ENCODE measurements around the gene MTRR.

MTRR gene

DNA sequence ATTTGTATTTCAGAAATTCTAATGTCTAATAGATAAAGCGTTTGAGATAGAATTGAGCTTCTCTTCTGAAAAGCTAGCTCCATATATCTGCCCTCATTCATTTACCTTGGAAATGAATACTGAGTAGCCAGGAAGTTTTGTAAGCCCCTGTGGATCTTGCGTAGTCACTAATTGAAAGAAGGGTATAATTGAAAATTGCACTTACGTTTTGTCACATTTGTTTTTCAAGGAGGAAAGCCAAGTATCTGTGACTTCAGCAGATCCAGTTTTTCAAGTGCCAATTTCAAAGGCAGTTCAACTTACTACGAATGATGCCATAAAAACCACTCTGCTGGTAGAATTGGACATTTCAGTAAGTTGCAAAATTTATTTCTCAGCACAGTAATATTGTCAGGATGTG is 14.0 kb downstream of the MTRR start:
- Mint-ChIP-seq H3K27me3 (no peaks in the 10 kb centered on the region), H3K36me3 (ENCODE audit: insufficient read depth) (peaks cover 58% of the 10 kb centered on the region), H3K9me3 (no peaks in the 10 kb centered on the region), H3K27ac (ENCODE audit: low read depth) (no peak overlapping the region), H3K4me1 (peaks cover 27% of the 10 kb centered on the region), H3K4me3 (no peak overlapping the region)
- DNase-seq (ENCODE audit: low spot score in 2 of 2) (no peak), ATAC-seq (replicated peaks; ENCODE audit: extremely low read depth, poor library complexity, severe bottlenecking) (no peak)

DNA sequence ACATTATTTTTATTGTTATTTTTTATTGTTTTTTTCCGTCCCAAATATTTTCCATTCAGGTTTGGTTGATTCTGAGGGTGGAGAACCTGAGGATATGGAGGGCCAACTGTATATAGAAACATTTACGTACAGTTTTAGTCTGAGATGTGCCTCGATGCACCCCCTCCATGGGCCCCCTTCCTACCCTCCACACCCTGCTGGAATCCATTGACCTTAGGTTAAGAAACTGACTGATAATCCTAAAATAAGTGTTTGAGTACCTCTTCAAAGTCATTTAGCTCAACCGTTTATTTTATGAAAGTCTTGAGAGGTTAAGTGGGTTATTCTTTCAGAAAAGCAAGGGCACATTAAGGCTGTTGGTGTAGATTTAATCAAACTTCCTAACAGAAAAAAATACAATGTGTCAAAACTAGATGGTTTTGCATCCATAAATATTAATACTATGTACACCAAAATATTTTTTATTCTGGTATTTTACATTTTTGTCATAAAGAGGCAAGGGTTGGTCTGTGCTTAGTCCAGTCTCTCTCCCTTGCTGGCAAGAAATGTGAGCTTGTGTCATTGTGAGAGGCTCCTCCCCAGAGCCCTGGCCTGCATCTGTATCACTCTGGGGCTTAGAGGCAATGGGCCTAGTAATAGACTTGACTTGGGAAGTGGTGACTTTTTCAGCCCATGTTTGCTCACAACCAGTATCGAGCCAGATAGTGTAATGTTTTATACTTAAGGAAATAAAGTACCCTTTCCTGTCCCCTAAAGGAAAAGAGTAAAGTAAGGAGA is 15.7 kb downstream of the MTRR start:
- no peak for DNase-seq (ENCODE audit: low spot score in 2 of 2)
- Mint-ChIP-seq H3K27me3 (no peaks in the 10 kb centered on the region), H3K4me3 (no peak overlapping the region), H3K9me3 (no peaks in the 10 kb centered on the region), H3K4me1 (peaks cover 26% of the 10 kb centered on the region), H3K27ac (ENCODE audit: low read depth) (no peak overlapping the region), H3K36me3 (ENCODE audit: insufficient read depth) (peaks cover 57% of the 10 kb centered on the region)
- ATAC-seq (replicated peaks; ENCODE audit: extremely low read depth, poor library complexity, severe bottlenecking): no peak

GRCh38 chr5:7886849-7887475 is 18.0 kb downstream of the MTRR start:
- Mint-ChIP-seq H3K27ac (ENCODE audit: low read depth) (no peak overlapping the region), H3K36me3 (ENCODE audit: insufficient read depth) (peaks cover 58% of the 10 kb centered on the region)
- DNase-seq (ENCODE audit: low spot score in 2 of 2): no peak

GRCh38 chr5:7888901-7889300 is 20.0 kb downstream of the MTRR start:
- no peak overlapping the region for H3K27ac Mint-ChIP-seq (ENCODE audit: low read depth)
- no peak overlapping the region for H3K4me3 Mint-ChIP-seq
- no peaks in the 10 kb centered on the region for H3K27me3 Mint-ChIP-seq
- ATAC-seq (replicated peaks; ENCODE audit: extremely low read depth, poor library complexity, severe bottlenecking): no peak
- H3K4me1 Mint-ChIP-seq: peaks cover 9% of the 10 kb centered on the region
- no peaks in the 10 kb centered on the region for H3K9me3 Mint-ChIP-seq
- no peak for DNase-seq (ENCODE audit: low spot score in 2 of 2)
- peaks cover 59% of the 10 kb centered on the region for H3K36me3 Mint-ChIP-seq (ENCODE audit: insufficient read depth)

More at GRCh38 chr5:7886849-7887475, 18.0 kb downstream of the MTRR start:
- Mint-ChIP-seq H3K4me3 (no peak overlapping the region), H3K27me3 (no peaks in the 10 kb centered on the region), H3K4me1 (peaks cover 10% of the 10 kb centered on the region), H3K9me3 (no peaks in the 10 kb centered on the region)
- ATAC-seq (replicated peaks; ENCODE audit: extremely low read depth, poor library complexity, severe bottlenecking): no peak

DNA sequence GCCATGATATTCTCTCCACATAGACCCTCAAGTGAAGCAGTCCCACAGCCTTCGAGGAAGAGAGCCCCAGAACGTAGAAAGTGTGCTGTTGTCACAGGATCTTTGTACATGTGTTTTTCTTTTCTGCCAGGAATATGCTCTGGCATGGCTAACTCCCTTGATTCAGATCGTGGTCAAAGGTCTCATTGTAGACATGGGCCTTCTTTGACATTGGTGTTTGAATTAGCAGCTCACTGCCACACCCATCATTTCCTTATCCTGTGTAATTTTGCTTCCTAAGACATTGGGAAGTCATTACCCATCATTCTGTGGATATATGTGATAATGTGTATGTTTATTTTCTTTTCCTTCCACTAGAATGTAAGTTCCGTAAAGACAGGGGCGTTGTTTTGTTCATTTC is 25.5 kb downstream of the MTRR start:
- DNase-seq (ENCODE audit: low spot score in 2 of 2) (no peak), ATAC-seq (replicated peaks; ENCODE audit: extremely low read depth, poor library complexity, severe bottlenecking) (no peak)
- H3K36me3 Mint-ChIP-seq (ENCODE audit: insufficient read depth): peaks cover 74% of the 10 kb centered on the region
- peak overlapping the region; percentile 51 for H3K27ac Mint-ChIP-seq (ENCODE audit: low read depth)
- no peaks in the 10 kb centered on the region for H3K9me3 Mint-ChIP-seq
- H3K4me1 Mint-ChIP-seq: no peaks in the 10 kb centered on the region
- no peak overlapping the region for H3K4me3 Mint-ChIP-seq
- no peaks in the 10 kb centered on the region for H3K27me3 Mint-ChIP-seq

GRCh38 chr5:7894860-7895259 is 25.9 kb downstream of the MTRR start:
- Mint-ChIP-seq H3K27ac (ENCODE audit: low read depth) (peak overlapping the region; percentile 51), H3K9me3 (no peaks in the 10 kb centered on the region), H3K4me3 (no peak overlapping the region), H3K4me1 (no peaks in the 10 kb centered on the region), H3K36me3 (ENCODE audit: insufficient read depth) (peaks cover 71% of the 10 kb centered on the region), H3K27me3 (no peaks in the 10 kb centered on the region)
- DNase-seq (ENCODE audit: low spot score in 2 of 2) (no peak), ATAC-seq (replicated peaks; ENCODE audit: extremely low read depth, poor library complexity, severe bottlenecking) (no peak)

DNA sequence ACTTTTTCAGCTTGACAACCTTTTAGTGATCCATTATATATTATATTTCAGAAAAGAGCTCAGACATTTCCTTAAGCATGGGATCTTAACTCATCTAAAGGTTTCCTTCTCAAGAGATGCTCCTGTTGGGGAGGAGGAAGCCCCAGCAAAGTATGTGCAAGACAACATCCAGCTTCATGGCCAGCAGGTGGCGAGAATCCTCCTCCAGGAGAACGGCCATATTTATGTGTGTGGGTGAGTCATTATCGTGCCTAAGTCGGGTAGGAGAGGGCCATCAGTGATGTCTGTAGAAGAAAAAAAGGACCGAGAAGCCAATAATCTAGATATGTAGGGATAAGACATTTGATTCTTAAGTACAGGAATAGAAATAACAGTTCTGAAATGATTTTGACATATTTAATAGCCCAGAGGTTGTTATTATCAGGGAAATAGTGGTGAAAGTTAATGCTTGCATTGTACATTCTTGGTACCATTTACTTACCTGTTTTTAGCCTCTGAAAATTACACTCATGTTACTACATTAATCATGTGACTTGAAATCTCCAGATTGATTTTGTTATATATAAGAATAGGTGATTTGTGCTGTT is 28.2 kb downstream of the MTRR start:
- peaks cover 64% of the 10 kb centered on the region for H3K36me3 Mint-ChIP-seq (ENCODE audit: insufficient read depth)
- H3K27ac Mint-ChIP-seq (ENCODE audit: low read depth): no peak overlapping the region
- DNase-seq (ENCODE audit: low spot score in 2 of 2): no peak
- H3K27me3 Mint-ChIP-seq: no peaks in the 10 kb centered on the region
- no peaks in the 10 kb centered on the region for H3K9me3 Mint-ChIP-seq
- peak; percentile 40 for ATAC-seq (replicated peaks; ENCODE audit: extremely low read depth, poor library complexity, severe bottlenecking)
- no peaks in the 10 kb centered on the region for H3K4me1 Mint-ChIP-seq
- H3K4me3 Mint-ChIP-seq: no peak overlapping the region

GRCh38 chr5:7902201-7902600 is 33.3 kb downstream of the MTRR start:
- DNase-seq (ENCODE audit: low spot score in 2 of 2): no peak
- no peak overlapping the region for H3K4me3 Mint-ChIP-seq
- peaks cover 4% of the 10 kb centered on the region for H3K9me3 Mint-ChIP-seq
- peaks cover 43% of the 10 kb centered on the region for H3K36me3 Mint-ChIP-seq (ENCODE audit: insufficient read depth)
- no peaks in the 10 kb centered on the region for H3K27me3 Mint-ChIP-seq
- no peaks in the 10 kb centered on the region for H3K4me1 Mint-ChIP-seq
- no peak overlapping the region for H3K27ac Mint-ChIP-seq (ENCODE audit: low read depth)
- no peak for ATAC-seq (replicated peaks; ENCODE audit: extremely low read depth, poor library complexity, severe bottlenecking)

- Mint-ChIP-seq H3K27ac (ENCODE audit: low read depth) (no peak overlapping the region), H3K4me3 (no peak overlapping the region), H3K4me1 (no peaks in the 10 kb centered on the region), H3K36me3 (ENCODE audit: insufficient read depth) (peaks cover 37% of the 10 kb centered on the region), H3K9me3 (peaks cover 11% of the 10 kb centered on the region), H3K27me3 (no peaks in the 10 kb centered on the region)
- DNase-seq (ENCODE audit: low spot score in 2 of 2) (no peak), ATAC-seq (replicated peaks; ENCODE audit: extremely low read depth, poor library complexity, severe bottlenecking) (no peak)
Observed at GRCh38 chr5:7902666-7903625, 34.0 kb downstream of the MTRR start.

DNA sequence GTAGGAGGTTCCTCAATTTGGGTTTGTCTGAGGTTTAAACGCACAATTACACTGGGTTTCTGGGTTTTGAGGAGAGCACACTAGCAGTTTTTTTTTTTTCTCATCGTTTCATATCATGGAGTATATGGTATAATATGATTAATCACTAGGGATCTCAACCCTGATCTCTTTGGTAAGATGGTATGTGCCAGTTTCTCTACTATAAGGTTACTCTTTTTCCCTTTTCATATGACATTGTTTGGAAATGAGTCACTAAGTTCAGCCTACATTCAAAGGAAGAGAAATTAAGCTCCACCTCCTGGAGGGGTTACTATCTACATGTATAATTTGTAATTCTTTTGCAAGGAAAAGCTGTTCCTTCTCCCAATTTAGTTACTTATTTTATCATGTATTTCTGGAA is 35.2 kb downstream of the MTRR start:
- H3K4me3 Mint-ChIP-seq: no peak overlapping the region
- DNase-seq (ENCODE audit: low spot score in 2 of 2) (no peak), ATAC-seq (replicated peaks; ENCODE audit: extremely low read depth, poor library complexity, severe bottlenecking) (no peak)

DNA sequence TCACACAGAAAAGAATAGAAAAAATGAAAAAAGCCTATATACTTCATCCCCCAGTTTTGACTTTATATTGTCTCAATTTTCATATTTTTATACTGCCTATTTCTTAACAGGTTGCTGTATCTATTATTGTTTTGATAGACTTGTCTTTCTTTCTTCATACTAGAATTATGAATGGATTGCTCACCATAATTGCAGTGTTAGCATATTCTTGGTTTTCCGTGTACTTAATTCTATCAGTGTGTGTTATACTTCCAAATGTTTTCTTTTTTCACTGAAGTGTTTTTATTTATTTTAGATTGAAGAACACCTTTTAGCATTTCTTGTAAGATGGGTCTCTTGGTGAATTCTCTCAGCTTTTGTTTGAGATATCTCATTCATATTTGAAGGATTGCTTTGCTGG is 38.7 kb downstream of the MTRR start:
- H3K36me3 Mint-ChIP-seq (ENCODE audit: insufficient read depth): peaks cover 12% of the 10 kb centered on the region
- H3K27me3 Mint-ChIP-seq: no peaks in the 10 kb centered on the region
- H3K27ac Mint-ChIP-seq (ENCODE audit: low read depth): no peak overlapping the region
- no peak overlapping the region for H3K4me3 Mint-ChIP-seq
- H3K4me1 Mint-ChIP-seq: no peaks in the 10 kb centered on the region
- H3K9me3 Mint-ChIP-seq: peaks cover 25% of the 10 kb centered on the region
- ATAC-seq (replicated peaks; ENCODE audit: extremely low read depth, poor library complexity, severe bottlenecking) (no peak), DNase-seq (ENCODE audit: low spot score in 2 of 2) (no peak)

More for the DNA sequence above, 35.2 kb downstream of the MTRR start:
- peaks cover 19% of the 10 kb centered on the region for H3K9me3 Mint-ChIP-seq
- H3K27ac Mint-ChIP-seq (ENCODE audit: low read depth): no peak overlapping the region
- H3K27me3 Mint-ChIP-seq: no peaks in the 10 kb centered on the region
- peaks cover 25% of the 10 kb centered on the region for H3K36me3 Mint-ChIP-seq (ENCODE audit: insufficient read depth)
- no peaks in the 10 kb centered on the region for H3K4me1 Mint-ChIP-seq

- H3K27ac Mint-ChIP-seq (ENCODE audit: low read depth): no peak overlapping the region
- H3K4me3 Mint-ChIP-seq: no peak overlapping the region
- peaks cover 12% of the 10 kb centered on the region for H3K36me3 Mint-ChIP-seq (ENCODE audit: insufficient read depth)
- H3K4me1 Mint-ChIP-seq: no peaks in the 10 kb centered on the region
- H3K27me3 Mint-ChIP-seq: no peaks in the 10 kb centered on the region
- DNase-seq (ENCODE audit: low spot score in 2 of 2) (no peak), ATAC-seq (replicated peaks; ENCODE audit: extremely low read depth, poor library complexity, severe bottlenecking) (no peak)
- H3K9me3 Mint-ChIP-seq: peaks cover 32% of the 10 kb centered on the region
Observed at GRCh38 chr5:7908317-7908716, 39.4 kb downstream of the MTRR start.
